Measurements from ENCODE around the gene GPATCH2L. TPM values are rescaled to one million over a fixed set of nuclear protein-coding genes. Genes with fewer than 3 reads are reported as not detected.
A peak's percentile ranks its signal among the peaks of the same experiment; 100 is the strongest.

The GPATCH2L gene
- total RNA-seq, 4 donors from 2014 or later = 27.6 to 69.9 (median 43.0) TPM

GRCh38 chr14:76138119-76138757 lies 13.5 kb upstream of the GPATCH2L start:
- peaks cover 12% of the 10 kb centered on the region for H3K4me1 ChIP-seq
- H3K4me3 ChIP-seq = peak overlapping the region; percentile 41
- H3K27me3 ChIP-seq = peaks cover 88% of the 10 kb centered on the region
- no peak for DNase-seq (ENCODE audit: low spot score in 2 of 2)
- WGBS = 7% methylated on average over 24 of the region's 24 CpGs
- H3K36me3 ChIP-seq = no peaks in the 10 kb centered on the region
- TF ChIP-seq EP300 (IDR thresholded peaks at IDR 0.05) (no peak), POLR2A (IDR thresholded peaks at IDR 0.05) (no peak), POLR2AphosphoS5 (IDR thresholded peaks at IDR 0.05) (no peak), CTCF (IDR thresholded peaks at IDR 0.05) (no peak)
- no peak overlapping the region for H3K27ac ChIP-seq
- H3K9me3 ChIP-seq = peaks cover 3% of the 10 kb centered on the region

- H3K27me3 ChIP-seq = peaks cover 80% of the 10 kb centered on the region
- DNase-seq (ENCODE audit: low spot score in 2 of 2) = no peak
These were observed 12.7 kb upstream of the GPATCH2L start for GRCh38 chr14:76138758-76139723.

GRCh38 chr14:76143642-76144041 lies 8.1 kb upstream of the GPATCH2L start:
- TF ChIP-seq EP300 (IDR thresholded peaks at IDR 0.05) (no peak), POLR2A (IDR thresholded peaks at IDR 0.05) (no peak), POLR2AphosphoS5 (IDR thresholded peaks at IDR 0.05) (no peak), CTCF (IDR thresholded peaks at IDR 0.05) (no peak)
- Histone ChIP-seq H3K9me3 (peaks cover 6% of the 10 kb centered on the region), H3K27ac (no peak overlapping the region), H3K36me3 (no peaks in the 10 kb centered on the region), H3K4me3 (no peak overlapping the region), H3K27me3 (peaks cover 53% of the 10 kb centered on the region), H3K4me1 (peaks cover 6% of the 10 kb centered on the region)
- WGBS = 68% methylated on average over 2 of the region's 2 CpGs
- no peak for DNase-seq (ENCODE audit: low spot score in 2 of 2)

More at GRCh38 chr14:76138758-76139723, 12.7 kb upstream of the GPATCH2L start:
- peaks cover 12% of the 10 kb centered on the region for H3K4me1 ChIP-seq
- H3K27ac ChIP-seq = no peak overlapping the region
- peaks cover 6% of the 10 kb centered on the region for H3K9me3 ChIP-seq
- H3K4me3 ChIP-seq = peak overlapping the region; percentile 41
- H3K36me3 ChIP-seq = no peaks in the 10 kb centered on the region
- WGBS = 13% methylated on average over 44 of the region's 50 CpGs
- TF ChIP-seq CTCF (IDR thresholded peaks at IDR 0.05) = no peak
- TF ChIP-seq POLR2AphosphoS5 (IDR thresholded peaks at IDR 0.05) = no peak
- TF ChIP-seq POLR2A (IDR thresholded peaks at IDR 0.05) = no peak
- no peak for TF ChIP-seq EP300 (IDR thresholded peaks at IDR 0.05)

GRCh38 chr14:76146976-76147375 lies 4.7 kb upstream of the GPATCH2L start:
- Histone ChIP-seq H3K27ac (no peak overlapping the region), H3K4me1 (no peaks in the 10 kb centered on the region), H3K27me3 (peaks cover 25% of the 10 kb centered on the region), H3K36me3 (no peaks in the 10 kb centered on the region), H3K4me3 (no peak overlapping the region), H3K9me3 (peaks cover 6% of the 10 kb centered on the region)
- no peak for DNase-seq (ENCODE audit: low spot score in 2 of 2)
- TF ChIP-seq CTCF (IDR thresholded peaks at IDR 0.05) = no peak

- Histone ChIP-seq H3K4me1 (peaks cover 20% of the 10 kb centered on the region), H3K4me3 (no peak overlapping the region), H3K27ac (no peak overlapping the region), H3K36me3 (peaks cover under 1% of the 10 kb centered on the region), H3K9me3 (no peaks in the 10 kb centered on the region), H3K27me3 (peaks cover 21% of the 10 kb centered on the region)
- no peak for DNase-seq (ENCODE audit: low spot score in 2 of 2)
- WGBS = 68% methylated on average over 2 of the region's 2 CpGs
- TF ChIP-seq EP300 (IDR thresholded peaks at IDR 0.05) (no peak), POLR2A (IDR thresholded peaks at IDR 0.05) (no peak), POLR2AphosphoS5 (IDR thresholded peaks at IDR 0.05) (no peak), CTCF (IDR thresholded peaks at IDR 0.05) (no peak)
These were observed 2.5 kb upstream of the GPATCH2L start for GRCh38 chr14:76149196-76149595.

Data from suprapubic skin (tissue), 4 donors.